K562 (cell line): Measurements from ENCODE around the gene NPHS2. TPM values are rescaled to one million over a fixed set of nuclear protein-coding genes. Genes with fewer than 3 reads are reported as not detected.

Experiments used
- ATAC-seq: fragments of 200-7000 bp; cut with Tn5 transposase; 3 replicates; pipeline ENCODE4 v1.9.1; 2020; ENCODE audit warnings: moderate library complexity
- BruUV-seq: library from RNA; stranded (reverse); fragments of 400-500 nt; replicated peaks from 2 replicates; lab custom pipeline; 2021; lab: Mats Ljungman, UMichigan
- CTCF ChIA-PET: fragments of 300-600 bp; formaldehyde crosslinking; extraction: SDS; loops from one replicate; lab custom pipeline; 2021; ENCODE audit warnings: low intra/inter-chr PET ratio; lab: Yijun Ruan, JAX
- POLR2A ChIA-PET: fragments of 300-600, 350-650 bp; sonication (Branson Sonifier 250); formaldehyde crosslinking; extraction: SDS; loops from one replicate; lab custom pipeline; 2021; ENCODE audit warnings: antibody characterized with exemption, inconsistent platforms; lab: Yijun Ruan, JAX
- DNase-seq, 4 experiments: peaks; one replicate each; pipeline versions ENCODE4 v3.0.0 to v3.0.0-alpha.2; 2011 to 2018; ENCODE audit warnings: low spot score in 3 of 4, mixed read lengths in 3 of 4; ENCODE audit errors: extremely low read depth in 1 of 4
- FAIRE-seq: peaks from 2 replicates; lab custom pipeline; 2011; peaks lifted over from hg19 to GRCh38; lab: Jason Lieb, UNC
- H2AFZ ChIP-seq: 2 replicates; pipeline ENCODE4 v1.6.0; 2011; ENCODE audit warnings: low read depth, low read length, control low read depth, inconsistent platforms
- H3K27ac ChIP-seq: fragments of 200-600 bp; 3 replicates; pipeline ENCODE4 v1.8.0; 2011; ENCODE audit warnings: low read depth, mild to moderate bottlenecking, control low read depth, inconsistent platforms, low read length, moderate library complexity, mixed read lengths; ENCODE audit errors: extremely low read depth
- H3K27me3 ChIP-seq, 2 experiments: fragments of 300-600 bp in 1 of 2; 2 replicates in 1 of 2; 3 replicates in 1 of 2; pipeline versions ENCODE4 v1.6.0 to v1.8.0; 2011; ENCODE audit warnings: inconsistent platforms in 2 of 2, low read length in 2 of 2, mild to moderate bottlenecking in 1 of 2, mixed read lengths in 1 of 2, moderate library complexity in 1 of 2; ENCODE audit not compliant: control insufficient read depth in 2 of 2, insufficient read depth in 2 of 2
- H3K36me3 ChIP-seq: fragments of 300-600 bp; 3 replicates; pipeline ENCODE4 v1.8.0; 2011; ENCODE audit warnings: mild to moderate bottlenecking, low read length, inconsistent platforms; ENCODE audit not compliant: control insufficient read depth, insufficient read depth
- H3K4me1 ChIP-seq, 2 experiments: fragments of 200-600 bp in 1 of 2; replicated peaks in 1 of 2; 2 replicates in 1 of 2; 3 replicates in 1 of 2; pipeline versions ENCODE4 v1.5.1 to v1.8.0; 2011; ENCODE audit warnings: inconsistent platforms in 2 of 2, low read length in 2 of 2, mild to moderate bottlenecking in 1 of 2, mixed read lengths in 1 of 2, moderate library complexity in 1 of 2; ENCODE audit not compliant: control insufficient read depth in 2 of 2, insufficient read depth in 2 of 2
- H3K4me2 ChIP-seq: 2 replicates; pipeline ENCODE4 v1.6.1; 2011; ENCODE audit warnings: low read length, control low read depth, inconsistent platforms, mixed read lengths; ENCODE audit not compliant: insufficient read depth
- H3K4me3 ChIP-seq: fragments of 200-600 bp; sonication (generic), shearing (Covaris generic); 2 replicates; pipeline ENCODE4 v1.5.1; 2016; ENCODE audit warnings: control low read depth, inconsistent platforms
- H3K79me2 ChIP-seq: fragments of 200-600 bp; 3 replicates; pipeline ENCODE4 v1.8.0; 2011; ENCODE audit warnings: low read length, inconsistent platforms; ENCODE audit not compliant: control insufficient read depth, insufficient read depth
- H3K9ac ChIP-seq, 2 experiments: 2 replicates each; pipeline versions ENCODE4 v1.6.0 to v1.6.1; 2011; ENCODE audit warnings: low read depth in 2 of 2, low read length in 2 of 2, control low read depth in 1 of 2, inconsistent platforms in 1 of 2, mild to moderate bottlenecking in 1 of 2, mixed read lengths in 1 of 2; ENCODE audit not compliant: insufficient read depth in 1 of 2
- H3K9me1 ChIP-seq: one replicate; pipeline ENCODE4 v1.6.0; 2011; ENCODE audit warnings: inconsistent platforms, mild to moderate bottlenecking, low read length, moderate library complexity; ENCODE audit not compliant: control insufficient read depth, insufficient read depth
- H3K9me3 ChIP-seq: replicated peaks from 2 replicates; pipeline ENCODE4 v1.5.1; 2011; ENCODE audit warnings: low read depth, low read length, inconsistent platforms; ENCODE audit not compliant: control insufficient read depth, insufficient read depth
- H4K20me1 ChIP-seq: replicated peaks from 2 replicates; pipeline ENCODE4 v1.6.1; 2011; ENCODE audit warnings: low read length, inconsistent platforms, mixed read lengths; ENCODE audit not compliant: control insufficient read depth, insufficient read depth
- CREB1 ChIP-seq, 2 experiments: sonication (generic) in 1 of 2; formaldehyde crosslinking in 1 of 2; IDR thresholded peaks; 2 replicates each; pipeline versions ENCODE4 v1.6.1 to v1.8.0; 2012 to 2022; ENCODE audit warnings: inconsistent platforms in 1 of 2, mild to moderate bottlenecking in 1 of 2, missing genetic modification reagents in 1 of 2, moderate library complexity in 1 of 2
- FOXA1 ChIP-seq: fragments of 450-650 bp; IDR thresholded peaks from 2 replicates; pipeline ENCODE4 v1.6.1; 2016; ENCODE audit warnings: mild to moderate bottlenecking, borderline replicate concordance
- IFI16 ChIP-seq: fragments of 250-450 bp; sonication (Bioruptor Pico); IDR thresholded peaks from 2 replicates; pipeline ENCODE4 v2.1.2; 2022; ENCODE audit warnings: mild to moderate bottlenecking, inconsistent platforms
- MTA1 ChIP-seq: fragments of 450-650 bp; IDR thresholded peaks from 2 replicates; pipeline ENCODE4 v1.6.1; 2017; ENCODE audit warnings: borderline replicate concordance
- MYNN ChIP-seq, 2 experiments: sonication (generic); formaldehyde crosslinking in 1 of 2; IDR thresholded peaks; 2 replicates each; pipeline versions ENCODE4 v1.5.0 to v1.6.1; 2016 to 2020; ENCODE audit warnings: antibody characterized with exemption in 1 of 2, missing genetic modification reagents in 1 of 2
- NCOA6 ChIP-seq: fragments of 450-650 bp; IDR thresholded peaks from 2 replicates; pipeline ENCODE4 v1.6.1; 2017; ENCODE audit warnings: mild to moderate bottlenecking
- SAFB2 ChIP-seq: fragments of 200-400 bp; formaldehyde crosslinking; IDR thresholded peaks from 2 replicates; pipeline ENCODE4 v1.6.1; 2018; ENCODE audit warnings: borderline replicate concordance, low read length, low read depth, moderate library complexity; ENCODE audit not compliant: severe bottlenecking
- SMAD3 ChIP-seq: fragments of 450-650 bp; formaldehyde crosslinking; conservative IDR thresholded peaks from 2 replicates; pipeline ENCODE4 v1.4.0; 2020; ENCODE audit warnings: mild to moderate bottlenecking
- TSC22D4 ChIP-seq: fragments of 450-650 bp; IDR thresholded peaks from 2 replicates; pipeline ENCODE4 v1.6.1; 2016; ENCODE audit warnings: missing genetic modification characterization, missing biosample characterization, control low read depth
- ZNF274 ChIP-seq: IDR thresholded peaks from 2 replicates; pipeline ENCODE4 v1.6.1; 2011; ENCODE audit warnings: low read depth, mild to moderate bottlenecking, low read length, moderate library complexity, borderline replicate concordance
- ZNF584 ChIP-seq: fragments of 200-800 bp; sonication (Bioruptor generic); IDR thresholded peaks from 2 replicates; pipeline ENCODE4 v1.6.1; 2016; ENCODE audit warnings: low read depth, mild to moderate bottlenecking, missing genetic modification characterization, missing compliant biosample characterization
- WGBS: fragments of 100-300 bp; shearing (Covaris generic); methylation state at CpG from one replicate; pipeline ENCODE4 v1.1.6; 2016; ENCODE audit warnings: low coverage, mixed read lengths; ENCODE audit not compliant: insufficient coverage; ENCODE audit errors: missing lambda C conversion rate; 5-methylcytosine and 5-hydroxymethylcytosine counted together
- in situ Hi-C: fragments of 300-500 bp; cut with MboI; formaldehyde crosslinking; loops from 4 replicates; pipeline ENCODE4 v1.15.0; 2018; ENCODE audit warnings: inconsistent platforms, mixed read lengths
- intact Hi-C: fragments of 100-400 bp; cut with micrococcal nuclease; formaldehyde crosslinking; loops from 2 replicates; pipeline ENCODE4 v1.14.2; 2022
- polyA plus RNA-seq, 8 experiments: library from polyadenylated mRNA; depleted of rRNA in 4 of 8; stranded (reverse) in 5 of 8; unstranded in 3 of 8; fragments of >200 nt; fragmentation: Nextera tagmentation in 2 of 8; fragmentation: Illumina TruSeq in 1 of 8; extraction: Ambion mirVana in 2 of 8; extraction: Trizol in 1 of 8; gene quantifications; 2 replicates each; pipeline versions ENCODE4 v1.2.1 to v1.2.3, GENCODE V29; 2011 to 2014; ENCODE audit warnings: inconsistent platforms in 1 of 8, missing spikeins in 1 of 8
- total RNA-seq, 7 experiments: library from RNA; depleted of rRNA in 6 of 7; stranded (reverse); fragments of >200 nt in 6 of 7; fragmentation: Illumina TruSeq in 2 of 7; extraction: Trizol in 2 of 7; gene quantifications; 2 replicates each; pipeline versions ENCODE4 v1.2.1 to v1.2.3, GENCODE V29; 2011 to 2021; ENCODE audit warnings: low replicate concordance in 1 of 7
- TF ChIP-seq, protein P1 (sequence below): fragments of 450-650 bp; conservative IDR thresholded peaks from 2 replicates; pipeline ENCODE4 v1.6.1; 2016; ENCODE audit warnings: missing genetic modification characterization, low read depth, mild to moderate bottlenecking, control low read depth, missing compliant biosample characterization
- TF ChIP-seq, protein P2 (sequence below): fragments of 250-450 bp; sonication (Bioruptor Pico); IDR thresholded peaks from 2 replicates; pipeline ENCODE4 v1.9.0; 2021; ENCODE audit warnings: mild to moderate bottlenecking
- TF ChIP-seq, protein P3 (sequence below): fragments of 250-450 bp; sonication (Bioruptor Pico); IDR thresholded peaks from 2 replicates; pipeline ENCODE4 v1.9.0; 2021; ENCODE audit warnings: mild to moderate bottlenecking, inconsistent platforms
- TF ChIP-seq, protein P4 (sequence below): fragments of 450-650 bp; IDR thresholded peaks from one replicate; pipeline ENCODE4 v1.6.1; 2018; ENCODE audit warnings: mild to moderate bottlenecking, moderate library complexity; ENCODE audit not compliant: partially characterized antibody

NPHS2 gene
- total and polyA plus RNA-seq, 9 of the 15 experiments (the other 6 are each of a cell fraction or from before 2014, with no cell fraction given), result not detected

DNA sequence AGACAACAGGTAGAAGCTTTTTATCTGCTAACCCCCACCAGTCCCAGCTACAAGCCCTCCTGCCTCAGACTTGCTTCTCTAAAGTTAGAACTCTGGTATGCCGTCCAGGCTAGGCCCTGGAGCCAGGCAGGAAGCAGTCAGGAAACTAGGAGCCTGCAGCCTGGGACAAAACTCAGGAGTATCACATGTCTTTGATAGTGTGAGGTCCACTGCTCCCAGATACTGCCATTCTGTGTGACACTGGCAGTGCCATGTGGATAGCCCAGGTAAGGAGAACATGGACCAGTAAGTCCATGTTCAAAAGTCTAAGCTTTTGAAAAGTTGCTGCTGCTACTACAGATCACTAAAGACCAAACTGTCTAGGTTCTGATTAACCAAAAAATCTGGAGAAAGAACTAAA, 45.4 kb downstream of the NPHS2 start (continued):
- TF ChIP-seq MTA1 (no peak), CREB1 (IDR thresholded peaks at IDR 0.05) (no peak), CREB1 (CRISPR knock-in tag; IDR thresholded peaks at IDR 0.05) (no peak), TSC22D4 (tag) (no peak), MYNN (IDR thresholded peaks at IDR 0.05) (no peak), MYNN (CRISPR knock-in tag; IDR thresholded peaks at IDR 0.05) (no peak), ZNF584 (CRISPR knock-in tag) (no peak), NCOA6 (no peak), ZNF274 (no peak)
- TF ChIP-seq, protein P1, sequence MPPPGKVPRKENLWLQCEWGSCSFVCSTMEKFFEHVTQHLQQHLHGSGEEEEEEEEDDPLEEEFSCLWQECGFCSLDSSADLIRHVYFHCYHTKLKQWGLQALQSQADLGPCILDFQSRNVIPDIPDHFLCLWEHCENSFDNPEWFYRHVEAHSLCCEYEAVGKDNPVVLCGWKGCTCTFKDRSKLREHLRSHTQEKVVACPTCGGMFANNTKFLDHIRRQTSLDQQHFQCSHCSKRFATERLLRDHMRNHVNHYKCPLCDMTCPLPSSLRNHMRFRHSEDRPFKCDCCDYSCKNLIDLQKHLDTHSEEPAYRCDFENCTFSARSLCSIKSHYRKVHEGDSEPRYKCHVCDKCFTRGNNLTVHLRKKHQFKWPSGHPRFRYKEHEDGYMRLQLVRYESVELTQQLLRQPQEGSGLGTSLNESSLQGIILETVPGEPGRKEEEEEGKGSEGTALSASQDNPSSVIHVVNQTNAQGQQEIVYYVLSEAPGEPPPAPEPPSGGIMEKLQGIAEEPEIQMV, result no peak
- TF ChIP-seq, protein P2, sequence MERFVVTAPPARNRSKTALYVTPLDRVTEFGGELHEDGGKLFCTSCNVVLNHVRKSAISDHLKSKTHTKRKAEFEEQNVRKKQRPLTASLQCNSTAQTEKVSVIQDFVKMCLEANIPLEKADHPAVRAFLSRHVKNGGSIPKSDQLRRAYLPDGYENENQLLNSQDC, result no peak

DNA sequence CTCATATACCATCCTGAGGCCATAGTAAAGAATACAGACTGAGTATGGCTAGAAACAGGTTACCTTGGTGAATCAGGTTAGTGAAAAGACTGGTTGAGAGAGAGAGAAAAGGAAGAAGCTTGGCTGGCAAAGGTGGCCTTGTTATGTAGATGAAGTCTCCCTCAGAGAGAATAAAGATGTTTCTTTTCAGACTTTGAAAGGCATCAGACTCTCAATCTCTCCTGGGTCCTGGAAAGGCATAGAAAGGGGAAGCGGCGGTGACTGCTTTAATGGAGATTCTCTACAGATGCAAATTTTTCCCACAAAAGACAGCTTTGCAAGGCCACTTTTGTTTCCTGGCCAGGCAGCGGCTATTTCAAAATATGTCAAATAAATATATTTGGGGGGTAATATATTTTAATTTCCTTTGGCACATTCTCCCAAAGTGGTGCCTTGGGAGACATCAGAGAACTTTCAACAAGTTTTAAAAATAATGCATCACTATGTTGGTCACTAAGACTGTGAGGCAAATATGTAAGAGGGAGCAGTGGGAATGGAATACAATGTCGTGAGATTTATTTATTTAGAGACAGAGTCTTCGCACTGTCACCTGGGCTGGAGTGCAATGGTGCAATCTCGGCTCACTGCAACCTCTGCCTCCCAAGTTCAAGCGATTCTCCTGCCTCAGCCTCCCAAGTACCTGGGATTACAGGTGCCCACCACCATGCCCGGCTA, 46.1 kb downstream of the NPHS2 start:
- Histone ChIP-seq H3K9ac (no peak overlapping the region), H3K27ac (no peak overlapping the region), H3K36me3 (no peaks in the 10 kb centered on the region), H3K9me1 (no peaks in the 10 kb centered on the region), H3K79me2 (no peaks in the 10 kb centered on the region), H3K4me3 (no peak overlapping the region), H3K4me1 (no peaks in the 10 kb centered on the region), H3K9me3 (no peaks in the 10 kb centered on the region), H3K4me2 (no peak overlapping the region), H4K20me1 (no peaks in the 10 kb centered on the region), H2AFZ (no peak overlapping the region), H3K27me3 (peaks cover 4 to 7% of the 10 kb centered on the region in 2 experiments; a peak in 2 of 5 replicates)
- no peak for ATAC-seq
- ChIA-PET POLR2A (no interaction called here), CTCF (no interaction called here)
- FAIRE-seq, result no peak
- 0% methylated on average over 8 of the region's 8 CpGs for WGBS
- intact Hi-C loops, result no loop called here
- BruUV-seq, result no TSS peak
- in situ Hi-C loops, result no loop called here
- no peak for DNase-seq
- TF ChIP-seq SAFB2, result no peak
- TF ChIP-seq IFI16 (CRISPR knock-in tag), result no peak
- no peak for TF ChIP-seq FOXA1
- TF ChIP-seq, protein P3, sequence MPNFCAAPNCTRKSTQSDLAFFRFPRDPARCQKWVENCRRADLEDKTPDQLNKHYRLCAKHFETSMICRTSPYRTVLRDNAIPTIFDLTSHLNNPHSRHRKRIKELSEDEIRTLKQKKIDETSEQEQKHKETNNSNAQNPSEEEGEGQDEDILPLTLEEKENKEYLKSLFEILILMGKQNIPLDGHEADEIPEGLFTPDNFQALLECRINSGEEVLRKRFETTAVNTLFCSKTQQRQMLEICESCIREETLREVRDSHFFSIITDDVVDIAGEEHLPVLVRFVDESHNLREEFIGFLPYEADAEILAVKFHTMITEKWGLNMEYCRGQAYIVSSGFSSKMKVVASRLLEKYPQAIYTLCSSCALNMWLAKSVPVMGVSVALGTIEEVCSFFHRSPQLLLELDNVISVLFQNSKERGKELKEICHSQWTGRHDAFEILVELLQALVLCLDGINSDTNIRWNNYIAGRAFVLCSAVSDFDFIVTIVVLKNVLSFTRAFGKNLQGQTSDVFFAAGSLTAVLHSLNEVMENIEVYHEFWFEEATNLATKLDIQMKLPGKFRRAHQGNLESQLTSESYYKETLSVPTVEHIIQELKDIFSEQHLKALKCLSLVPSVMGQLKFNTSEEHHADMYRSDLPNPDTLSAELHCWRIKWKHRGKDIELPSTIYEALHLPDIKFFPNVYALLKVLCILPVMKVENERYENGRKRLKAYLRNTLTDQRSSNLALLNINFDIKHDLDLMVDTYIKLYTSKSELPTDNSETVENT (CRISPR knock-in tag), result no peak
- TF ChIP-seq, protein P4, sequence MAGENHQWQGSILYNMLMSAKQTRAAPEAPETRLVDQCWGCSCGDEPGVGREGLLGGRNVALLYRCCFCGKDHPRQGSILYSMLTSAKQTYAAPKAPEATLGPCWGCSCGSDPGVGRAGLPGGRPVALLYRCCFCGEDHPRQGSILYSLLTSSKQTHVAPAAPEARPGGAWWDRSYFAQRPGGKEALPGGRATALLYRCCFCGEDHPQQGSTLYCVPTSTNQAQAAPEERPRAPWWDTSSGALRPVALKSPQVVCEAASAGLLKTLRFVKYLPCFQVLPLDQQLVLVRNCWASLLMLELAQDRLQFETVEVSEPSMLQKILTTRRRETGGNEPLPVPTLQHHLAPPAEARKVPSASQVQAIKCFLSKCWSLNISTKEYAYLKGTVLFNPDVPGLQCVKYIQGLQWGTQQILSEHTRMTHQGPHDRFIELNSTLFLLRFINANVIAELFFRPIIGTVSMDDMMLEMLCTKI, result no peak
- no peak for TF ChIP-seq SMAD3 (CRISPR knock-in tag)
